Stimulated activated CD4-positive, alpha-beta T cell treated with anti-CD3 and anti-CD28 coated beads, Interleukin-2, amount 100 ng/mL, for 24 hours (primary cell): Measurements from ENCODE around the gene FBLIM1.

Experiments used
- DNase-seq, 2 donors: peaks; one replicate each; pipeline ENCODE4 v3.0.0-alpha.2; 2020

Gene FBLIM1

DNA sequence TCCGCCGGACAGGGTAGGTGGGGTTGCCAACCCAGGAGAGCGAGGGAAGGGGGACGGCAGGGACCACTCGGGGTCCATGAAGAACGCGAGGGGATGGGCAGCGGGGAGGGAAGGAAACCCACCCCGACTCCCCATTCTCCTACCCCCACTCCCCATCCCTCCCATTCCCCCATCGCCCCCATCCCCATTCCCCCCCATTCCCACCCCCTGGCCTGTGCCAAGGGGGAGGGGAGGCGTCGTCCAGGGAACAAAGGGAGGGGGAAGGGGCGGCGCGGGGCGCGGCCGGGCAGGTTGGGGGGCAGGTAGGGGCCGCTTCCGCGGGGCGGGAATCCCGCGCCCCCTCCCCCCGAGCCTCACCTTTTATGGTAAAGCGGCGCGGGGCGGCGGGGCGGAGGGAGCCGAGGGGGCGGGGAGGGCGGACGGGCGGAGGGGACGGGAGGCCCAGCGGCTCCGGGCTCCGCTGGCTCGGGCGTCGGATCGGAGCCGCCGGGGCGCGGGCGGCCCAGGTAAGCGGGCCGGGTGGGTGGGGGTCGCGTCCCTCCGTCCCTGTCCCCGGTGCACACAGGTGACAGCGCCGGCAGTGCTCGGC is at the start of gene FBLIM1:
TSS of gene FBLIM1 (plus strand) at position 453 of the 589 bp plus-strand sequence. CDS start 6,189 bp downstream, outside the sequence.
- DNase-seq, result no peak

GRCh38 chr1:15709226-15709625 is 49.4 kb upstream of the FBLIM1 start:
- DNase-seq, result no peak

- no peak for DNase-seq
Observed at GRCh38 chr1:15712168-15712567, 46.4 kb upstream of the FBLIM1 start.

GRCh38 chr1:15714406-15715136 is 44.0 kb upstream of the FBLIM1 start:
- no peak for DNase-seq

DNA sequence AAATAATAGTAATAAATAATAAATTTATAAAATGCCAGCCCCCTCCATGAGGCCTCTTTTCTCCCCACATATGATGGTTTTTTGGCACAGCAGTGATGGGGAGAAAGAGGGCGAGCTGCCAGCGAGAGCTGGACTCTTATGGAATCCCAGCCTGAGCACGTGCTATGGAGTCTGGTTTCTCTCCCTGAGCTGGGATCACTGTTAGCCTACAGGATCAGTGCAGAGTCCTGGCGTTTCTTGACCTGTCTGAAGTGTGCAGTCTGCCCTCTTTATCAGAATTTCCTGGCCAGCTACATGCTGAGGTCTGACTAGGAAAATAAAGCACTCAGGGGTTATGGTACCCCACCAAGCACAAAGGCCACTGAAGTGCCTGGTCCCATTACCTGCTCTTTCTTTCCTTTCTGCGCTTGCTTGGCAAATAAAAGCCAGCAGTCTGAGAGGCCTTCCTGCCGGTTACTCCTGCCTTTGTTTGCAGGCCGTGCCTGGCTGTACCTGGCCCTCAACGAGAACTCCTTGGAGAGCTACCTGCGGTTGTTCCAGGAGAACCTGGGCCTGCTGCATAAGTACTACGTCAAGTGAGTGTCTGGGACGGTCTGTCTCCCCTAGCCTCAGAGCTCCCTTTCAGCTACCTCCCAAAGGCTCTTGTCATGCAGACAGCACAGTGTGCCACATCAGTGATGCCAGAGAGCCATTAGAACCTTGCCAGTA is 41.0 kb upstream of the FBLIM1 start:
- DNase-seq, result no peak

GRCh38 chr1:15718199-15718601 is 40.4 kb upstream of the FBLIM1 start:
- DNase-seq, result no peak

DNA sequence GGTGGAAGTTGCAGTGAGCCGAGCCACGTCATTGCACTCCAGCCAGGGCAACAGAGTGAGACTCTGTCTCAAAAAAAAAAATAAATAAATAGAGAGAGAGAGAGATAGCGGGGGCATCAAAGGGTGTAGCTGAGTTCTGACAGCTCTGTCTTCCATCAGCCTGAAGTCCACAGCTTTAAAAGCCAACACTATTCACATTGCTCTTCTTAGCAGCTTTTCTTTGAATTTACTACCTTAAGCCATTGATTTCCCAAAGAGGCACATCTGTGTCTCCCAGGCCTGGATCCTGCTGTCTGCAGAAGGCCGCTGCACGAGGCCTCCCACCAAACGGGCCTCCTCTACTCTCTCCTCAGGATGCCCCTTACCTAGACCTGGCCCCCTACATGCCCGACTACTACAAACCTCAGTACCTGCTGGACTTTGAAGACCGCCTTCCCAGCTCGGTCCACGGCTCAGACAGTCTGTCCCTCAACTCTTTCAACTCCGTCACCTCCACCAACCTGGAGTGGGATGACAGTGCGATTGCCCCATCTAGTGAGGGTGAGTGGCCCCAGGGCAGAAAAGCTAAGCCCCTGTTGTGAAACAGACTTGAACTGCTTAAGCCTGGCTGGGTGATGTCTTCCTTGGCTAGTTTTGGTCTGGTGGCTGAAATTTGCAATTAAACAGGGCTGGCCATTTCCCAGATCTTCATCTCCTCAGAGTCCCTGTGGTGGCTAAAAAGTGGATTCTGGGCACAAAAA is 39.0 kb upstream of the FBLIM1 start:
- no peak for DNase-seq

DNA sequence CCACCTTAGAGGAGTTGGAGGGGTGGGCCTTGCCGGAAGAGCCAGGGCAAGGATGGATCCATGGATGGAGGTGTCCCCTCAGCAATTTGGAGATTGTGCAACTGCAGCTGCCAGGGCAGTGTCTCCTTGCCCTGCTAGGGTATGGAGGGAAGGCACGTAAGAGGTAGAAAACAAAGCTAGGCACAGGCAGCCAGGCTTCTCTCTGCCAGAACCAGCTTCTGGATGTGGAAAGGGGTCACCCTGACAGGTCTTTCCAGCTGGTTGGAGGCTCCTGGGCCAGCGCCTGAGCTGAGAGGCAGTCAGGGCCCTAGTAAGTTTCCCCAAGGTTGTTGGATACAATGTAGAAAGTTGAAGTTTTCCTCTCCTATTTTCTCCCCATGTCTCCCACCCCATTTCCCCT is 37.7 kb upstream of the FBLIM1 start:
- no peak for DNase-seq

DNA sequence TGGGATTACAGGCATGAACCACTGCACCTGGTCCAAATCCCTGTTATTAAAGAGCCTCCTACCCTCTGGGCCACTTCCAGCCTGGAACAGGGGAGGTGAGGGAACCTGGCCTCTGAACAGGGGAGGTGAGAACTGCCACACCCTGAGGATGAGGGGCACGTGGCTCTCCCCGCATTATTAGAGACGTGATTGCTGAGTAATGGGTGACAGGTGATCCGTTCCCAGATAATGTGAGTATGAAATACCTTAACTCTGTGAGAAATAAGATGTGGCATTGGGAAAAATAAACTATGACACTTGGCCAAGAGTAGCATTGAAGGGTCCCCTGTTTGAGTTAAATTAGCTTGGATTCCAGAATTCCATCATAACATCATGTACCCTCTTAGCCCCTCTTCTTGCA is 36.2 kb upstream of the FBLIM1 start:
- no peak for DNase-seq

DNA sequence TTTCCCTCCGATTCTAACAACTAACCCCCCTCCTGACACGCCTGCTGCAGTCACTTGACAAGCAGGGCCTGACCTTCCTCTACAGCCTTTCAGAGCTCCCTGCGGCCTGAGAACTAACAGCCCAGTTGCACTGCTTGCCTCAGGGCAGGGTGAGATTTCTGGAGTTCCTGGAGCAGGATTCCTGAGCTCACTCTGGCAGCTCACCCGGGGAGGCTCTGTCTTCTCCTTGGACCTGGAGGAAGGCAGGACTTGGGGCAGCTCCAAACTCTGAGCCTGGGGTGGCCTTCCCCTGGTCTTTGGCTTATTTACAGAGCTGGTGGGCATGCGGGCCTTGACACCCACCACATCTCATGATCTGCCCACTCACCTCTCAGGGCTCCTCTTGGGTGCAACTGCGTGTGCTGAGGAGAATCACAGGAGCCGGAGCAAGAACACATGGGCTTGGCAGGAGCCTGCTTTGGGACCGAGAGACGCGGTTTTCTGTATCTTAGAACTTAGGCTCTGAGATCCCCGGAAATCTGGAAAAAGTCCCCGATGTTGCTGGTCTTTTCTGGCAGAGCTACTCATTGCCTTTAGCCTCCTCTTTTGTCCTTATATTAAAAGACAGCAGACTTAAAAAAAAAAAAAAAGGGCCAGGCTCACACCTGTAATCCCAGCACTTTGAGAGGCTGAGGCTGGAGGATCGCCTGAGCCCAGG is 35.6 kb upstream of the FBLIM1 start:
- DNase-seq, result no peak

GRCh38 chr1:15723631-15724246 is 34.9 kb upstream of the FBLIM1 start:
- no peak for DNase-seq

- no peak for DNase-seq
Observed at GRCh38 chr1:15724949-15725880, 33.4 kb upstream of the FBLIM1 start.

GRCh38 chr1:15726508-15726907 is 32.1 kb upstream of the FBLIM1 start:
- DNase-seq, result no peak

DNA sequence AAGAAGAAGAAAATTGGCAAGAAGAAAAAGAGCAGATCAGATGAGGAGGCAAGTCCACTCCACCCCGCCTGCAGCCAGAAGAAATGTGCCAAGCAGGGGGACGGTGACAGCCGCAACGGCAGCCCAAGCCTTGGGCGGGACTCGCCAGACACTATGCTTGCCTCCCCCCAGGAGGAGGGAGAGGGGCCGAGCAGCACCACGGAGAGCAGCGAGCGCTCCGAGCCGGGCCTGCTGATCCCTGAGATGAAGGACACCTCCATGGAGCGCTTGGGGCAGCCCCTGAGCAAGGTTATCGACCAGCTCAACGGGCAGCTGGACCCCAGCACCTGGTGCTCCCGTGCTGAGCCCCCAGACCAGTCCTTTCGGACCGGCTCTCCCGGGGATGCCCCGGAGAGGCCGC is 31.6 kb upstream of the FBLIM1 start:
- no peak for DNase-seq

GRCh38 chr1:15727424-15727823 is 31.2 kb upstream of the FBLIM1 start:
- no peak for DNase-seq

DNA sequence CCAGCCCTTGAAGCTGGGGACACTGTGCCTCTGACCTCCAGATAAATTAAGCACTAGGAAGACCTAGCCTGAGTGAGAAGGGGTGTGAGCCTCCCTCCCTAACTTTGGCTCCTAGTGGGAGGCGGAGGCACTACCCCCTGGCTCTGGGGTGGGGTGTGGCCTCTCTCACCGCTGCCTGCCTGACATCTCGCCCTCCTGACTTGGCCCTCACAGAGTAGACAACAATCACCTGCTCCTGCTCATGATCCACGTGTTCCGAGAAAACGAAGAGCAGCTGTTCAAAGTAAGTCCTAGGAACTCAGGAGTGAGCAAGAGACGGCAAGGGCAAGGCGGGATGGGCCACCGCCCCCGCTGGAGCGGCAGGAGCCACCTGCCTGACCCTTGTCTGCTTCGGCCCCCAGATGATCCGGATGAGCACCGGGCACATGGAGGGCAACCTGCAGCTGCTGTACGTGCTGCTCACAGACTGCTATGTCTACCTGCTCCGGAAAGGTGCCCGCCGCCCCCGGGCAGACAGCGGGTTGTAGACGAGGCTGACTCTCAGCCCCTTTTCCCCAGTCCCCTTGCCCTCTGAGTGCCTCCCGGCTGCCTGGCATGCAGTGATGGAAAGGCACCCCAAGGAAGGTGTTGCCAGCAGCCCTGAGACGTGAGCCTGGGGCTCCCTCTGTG is 30.6 kb upstream of the FBLIM1 start:
- no peak for DNase-seq

GRCh38 chr1:15728937-15729657 is 29.5 kb upstream of the FBLIM1 start:
- no peak for DNase-seq

DNA sequence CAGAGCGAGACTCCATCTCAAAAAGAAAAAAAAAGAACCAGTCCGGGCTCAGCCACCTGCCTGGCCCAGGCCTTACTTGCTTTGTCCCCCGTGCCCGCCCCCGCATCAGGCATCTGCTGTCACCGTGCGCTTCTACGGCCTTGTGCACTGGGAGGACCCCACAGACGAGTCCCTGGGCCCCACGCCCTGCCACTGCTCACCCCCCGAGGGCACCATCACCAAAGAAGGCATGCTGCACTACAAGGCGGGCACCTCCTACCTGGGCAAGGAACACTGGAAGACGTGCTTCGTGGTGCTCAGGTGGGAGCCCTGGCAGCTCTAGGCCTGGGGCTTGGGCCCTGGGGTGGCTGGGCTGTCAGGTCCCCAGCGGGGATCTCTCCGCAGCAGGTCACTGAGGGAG is 28.2 kb upstream of the FBLIM1 start:
- DNase-seq, result no peak

DNA sequence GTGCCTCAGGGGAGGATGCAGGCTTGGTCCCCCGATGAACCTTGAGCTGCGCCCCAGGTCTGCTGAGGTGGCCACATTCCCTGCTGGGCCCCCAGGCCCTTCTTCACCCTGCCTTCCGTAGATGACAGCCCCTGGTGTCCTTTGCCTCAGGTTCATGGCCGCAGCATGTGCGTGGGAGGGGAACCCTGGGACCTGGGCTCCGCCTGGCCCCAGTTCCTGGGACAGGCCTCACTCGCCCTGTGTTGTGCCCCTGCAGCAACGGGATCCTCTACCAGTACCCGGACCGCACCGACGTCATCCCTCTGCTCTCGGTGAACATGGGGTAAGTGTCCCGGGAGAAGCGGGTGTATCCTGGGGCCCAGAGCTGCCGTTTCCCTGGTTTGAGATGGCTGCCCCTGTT is 27.7 kb upstream of the FBLIM1 start:
- DNase-seq, result no peak
